OCI-LY3 (cell line): Measurements from ENCODE around the gene PRPF40B.

Experiments used
- H2AFZ ChIP-seq: fragments of 200-600, 300-600 bp; shearing (Covaris generic); 2 replicates; pipeline ENCODE4 v1.6.0; 2014; ENCODE audit warnings: antibody characterized with exemption, low read depth, low read length
- H3K27ac ChIP-seq: fragments of 200-600, 300-600 bp; sonication (generic); 2 replicates; pipeline ENCODE4 v1.5.1; 2014; ENCODE audit warnings: mild to moderate bottlenecking, low read length, moderate library complexity, mixed read lengths
- H3K27me3 ChIP-seq: fragments of 200-600, 300-600 bp; sonication (generic); 2 replicates; pipeline ENCODE4 v1.6.1; 2014; ENCODE audit warnings: low read depth, low read length, mixed read lengths
- H3K36me3 ChIP-seq: fragments of 200-600, 300-600 bp; sonication (generic); replicated peaks from 2 replicates; pipeline ENCODE3; 2014; ENCODE audit warnings: low read depth, low read length, mixed read lengths
- H3K4me1 ChIP-seq: fragments of 300-600, 200-600 bp; sonication (generic); 2 replicates; pipeline ENCODE4 v1.6.1; 2014; ENCODE audit warnings: low read length, mixed read lengths
- H3K4me2 ChIP-seq: fragments of 200-600, 300-600 bp; sonication (generic); 2 replicates; pipeline ENCODE4 v1.6.1; 2014; ENCODE audit warnings: low read length, mixed read lengths
- H3K4me3 ChIP-seq: fragments of 300-600, 200-600 bp; sonication (generic); 2 replicates; pipeline ENCODE4 v1.5.1; 2014; ENCODE audit warnings: antibody characterized with exemption, mild to moderate bottlenecking, low read length, moderate library complexity
- H3K79me2 ChIP-seq: fragments of 300-600, 200-600 bp; shearing (Covaris generic); 2 replicates; pipeline ENCODE4 v1.6.1; 2014; ENCODE audit warnings: mild to moderate bottlenecking, low read length, mixed read lengths
- H3K9ac ChIP-seq: fragments of 300-600, 200-600 bp; shearing (Covaris generic); 2 replicates; pipeline ENCODE4 v1.6.0; 2014; ENCODE audit warnings: mild to moderate bottlenecking, low read length, moderate library complexity
- H3K9me3 ChIP-seq: fragments of 200-600, 300-600 bp; shearing (Covaris generic); 2 replicates; pipeline ENCODE4 v1.6.1; 2014; ENCODE audit warnings: low read length, mixed read lengths; ENCODE audit not compliant: insufficient read depth
- H4K20me1 ChIP-seq: fragments of 200-600, 300-600 bp; sonication (generic); 2 replicates; pipeline ENCODE4 v1.6.1; 2016; ENCODE audit warnings: low read length, mixed read lengths; ENCODE audit not compliant: insufficient read depth
- CTCF ChIP-seq: fragments of 200-600, 300-600 bp; sonication (generic); IDR thresholded peaks from 2 replicates; pipeline ENCODE4 v1.5.1; 2014; ENCODE audit warnings: antibody characterized with exemption, low read length, low read depth
- EZH2phosphoT487 ChIP-seq: fragments of 200-600 bp; shearing (Covaris generic); IDR thresholded peaks from 2 replicates; pipeline ENCODE4 v1.6.1; 2018; ENCODE audit warnings: antibody characterized with exemption, mixed run types, low read depth

PRPF40B gene

GRCh38 chr12:49580572-49581535 is 42.5 kb upstream of the PRPF40B start:
- peaks cover 11% of the 10 kb centered on the region for H3K4me1 ChIP-seq

GRCh38 chr12:49582201-49582600 is 41.2 kb upstream of the PRPF40B start:
- Histone ChIP-seq H3K4me3 (no peak overlapping the region), H3K27me3 (no peaks in the 10 kb centered on the region), H3K9me3 (no peaks in the 10 kb centered on the region), H3K4me1 (peaks cover 11% of the 10 kb centered on the region), H3K4me2 (no peak overlapping the region), H4K20me1 (no peaks in the 10 kb centered on the region), H3K9ac (no peak overlapping the region), H3K79me2 (no peaks in the 10 kb centered on the region; the same call in 1 of the 2 replicates), H2AFZ (no peak overlapping the region), H3K36me3 (no peaks in the 10 kb centered on the region), H3K27ac (no peak overlapping the region)
- TF ChIP-seq EZH2phosphoT487 (no peak), CTCF (no peak)

More at GRCh38 chr12:49580572-49581535, 42.5 kb upstream of the PRPF40B start:
- H2AFZ ChIP-seq, result no peak overlapping the region
- H3K27ac ChIP-seq, result no peak overlapping the region
- no peak overlapping the region for H3K9ac ChIP-seq
- TF ChIP-seq EZH2phosphoT487 (no peak), CTCF (peak; percentile 77)
- no peak overlapping the region for H3K4me3 ChIP-seq
- H3K36me3 ChIP-seq, result peaks cover 3% of the 10 kb centered on the region
- H3K9me3 ChIP-seq, result no peaks in the 10 kb centered on the region
- H4K20me1 ChIP-seq, result no peaks in the 10 kb centered on the region
- H3K4me2 ChIP-seq, result 0 out of 2 replicates have a peak overlapping the region, but pooled peaks have one; percentile 15
- no peaks in the 10 kb centered on the region; the same call in 1 of the 2 replicates for H3K79me2 ChIP-seq
- no peaks in the 10 kb centered on the region for H3K27me3 ChIP-seq

GRCh38 chr12:49582850-49583249 is 40.5 kb upstream of the PRPF40B start:
- no peak overlapping the region for H3K27ac ChIP-seq

More at GRCh38 chr12:49582850-49583249, 40.5 kb upstream of the PRPF40B start:
- H3K27me3 ChIP-seq, result no peaks in the 10 kb centered on the region
- no peak overlapping the region for H3K4me3 ChIP-seq
- H3K9me3 ChIP-seq, result no peaks in the 10 kb centered on the region
- no peak overlapping the region for H2AFZ ChIP-seq
- H3K4me2 ChIP-seq, result no peak overlapping the region
- no peak for TF ChIP-seq CTCF
- no peak for TF ChIP-seq EZH2phosphoT487
- peaks cover 11% of the 10 kb centered on the region for H3K4me1 ChIP-seq
- no peak overlapping the region for H3K9ac ChIP-seq
- H4K20me1 ChIP-seq, result no peaks in the 10 kb centered on the region
- H3K36me3 ChIP-seq, result no peaks in the 10 kb centered on the region
- no peaks in the 10 kb centered on the region; the same call in 1 of the 2 replicates for H3K79me2 ChIP-seq
